Testis (tissue), 2 donors: ENCODE measurements around the gene LYPD6B.

Experiments used
- CTCF ChIP-seq, 3 experiments: fragments of 450-650 bp in 2 of 3; fragments of 200-600 bp in 1 of 3; sonication (generic) in 1 of 3; IDR thresholded peaks; one replicate each; pipeline ENCODE4 v1.5.1; 2016 to 2019; ENCODE audit warnings: antibody characterized with exemption in 3 of 3, mild to moderate bottlenecking in 2 of 3, moderate library complexity in 1 of 3
- POLR2A ChIP-seq: fragments of 450-650 bp; IDR thresholded peaks from one replicate; pipeline ENCODE4 v1.6.1; 2017; ENCODE audit warnings: antibody characterized with exemption, mild to moderate bottlenecking, moderate library complexity

- no peak for TF ChIP-seq CTCF (IDR thresholded peaks at IDR 0.05)
- no peak for TF ChIP-seq POLR2A
Measured at GRCh38 chr2:149001496-149001895, 37.0 kb upstream of the LYPD6B start.
